WI38 (cell line): ENCODE results near the gene CAPN9.

Experiments
- H3K4me3 ChIP-seq: 2 replicates; pipeline ENCODE4 v1.5.1; 2011; ENCODE audit warnings: low read depth, mild to moderate bottlenecking, control low read depth, low read length
- CTCF ChIP-seq: IDR thresholded peaks from 2 replicates; pipeline ENCODE4 v1.5.1; 2012; ENCODE audit warnings: low read depth, mild to moderate bottlenecking, control low read depth, low read length

The CAPN9 gene

GRCh38 chr1:230781594-230781993 is 34.4 kb downstream of the CAPN9 start:
- no peak overlapping the region for H3K4me3 ChIP-seq
- no peak for TF ChIP-seq CTCF

GRCh38 chr1:230784163-230784562 is 37.0 kb downstream of the CAPN9 start:
- no peak overlapping the region for H3K4me3 ChIP-seq
- TF ChIP-seq CTCF = no peak

- H3K4me3 ChIP-seq = no peak overlapping the region
- TF ChIP-seq CTCF = no peak
These were observed 38.6 kb downstream of the CAPN9 start for GRCh38 chr1:230785636-230786384.

GRCh38 chr1:230786385-230786753 is 39.2 kb downstream of the CAPN9 start:
- TF ChIP-seq CTCF = no peak
- H3K4me3 ChIP-seq = no peak overlapping the region

GRCh38 chr1:230787471-230787870 is 40.3 kb downstream of the CAPN9 start:
- no peak for TF ChIP-seq CTCF
- no peak overlapping the region for H3K4me3 ChIP-seq

- no peak for TF ChIP-seq CTCF
- no peak overlapping the region for H3K4me3 ChIP-seq
These were observed 41.5 kb downstream of the CAPN9 start for GRCh38 chr1:230788561-230789275.

GRCh38 chr1:230790026-230790425 is 42.8 kb downstream of the CAPN9 start:
- H3K4me3 ChIP-seq = no peak overlapping the region
- TF ChIP-seq CTCF = no peak
